H1 (cell line): ENCODE data around the gene PSMD7. TPM values are rescaled to one million over a fixed set of nuclear protein-coding genes. Genes with fewer than 3 reads are reported as not detected.

ENCODE experiments used
- CHD2 ChIP-seq: IDR thresholded peaks from 2 replicates; pipeline ENCODE4 v1.6.1; 2012; ENCODE audit warnings: low read length, improper control_type of control experiment
- HDAC2 ChIP-seq, 2 experiments: fragments of 300-600 bp in 1 of 2; sonication (generic) in 1 of 2; IDR thresholded peaks; 2 replicates each; pipeline ENCODE4 v1.6.1; 2011 to 2012; ENCODE audit warnings: low read depth in 2 of 2, low read length in 2 of 2, mild to moderate bottlenecking in 2 of 2, moderate library complexity in 2 of 2, borderline replicate concordance in 1 of 2, inconsistent platforms in 1 of 2
- KDM4A ChIP-seq: IDR thresholded peaks from one replicate; pipeline ENCODE4 v1.7.1; 2012; ENCODE audit warnings: low read depth, mild to moderate bottlenecking, moderate library complexity, low read length, inconsistent platforms; ENCODE audit not compliant: severe bottlenecking
- KDM5A ChIP-seq: fragments of 200-600 bp; IDR thresholded peaks from 2 replicates; pipeline ENCODE4 v1.7.1; 2012; ENCODE audit warnings: mild to moderate bottlenecking, low read length, inconsistent platforms, mixed read lengths
- MAFK ChIP-seq: IDR thresholded peaks from 2 replicates; pipeline ENCODE4 v1.6.1; 2012; ENCODE audit warnings: low read depth, mild to moderate bottlenecking, improper control_type of control experiment, low read length
- PHF8 ChIP-seq: fragments of 200-600 bp; sonication (generic); conservative IDR thresholded peaks from 2 replicates; pipeline ENCODE4 v1.7.1; 2012; ENCODE audit warnings: low read depth, mild to moderate bottlenecking, inconsistent platforms, low read length, moderate library complexity
- POLR2AphosphoS5 ChIP-seq: IDR thresholded peaks from 2 replicates; pipeline ENCODE4 v1.6.1; 2011; ENCODE audit warnings: low read depth, low read length
- RNF2 ChIP-seq: fragments of 200-900, 300-1000 bp; sonication (generic); IDR thresholded peaks from 2 replicates; pipeline ENCODE4 v1.7.1; 2016; ENCODE audit warnings: borderline replicate concordance, low read depth, mild to moderate bottlenecking, antibody characterized with exemption, low read length; ENCODE audit not compliant: poor library complexity, severe bottlenecking; ENCODE audit errors: missing control alignments
- SIRT6 ChIP-seq: IDR thresholded peaks from one replicate; pipeline ENCODE4 v1.7.1; 2012; ENCODE audit warnings: low read length, inconsistent platforms
- SP1 ChIP-seq: IDR thresholded peaks from 2 replicates; pipeline ENCODE4 v1.6.1; 2011; ENCODE audit warnings: low read depth, low read length
- TAF1 ChIP-seq: IDR thresholded peaks from 2 replicates; pipeline ENCODE4 v1.6.1; 2011; ENCODE audit warnings: mild to moderate bottlenecking, low read depth, low read length
- TAF7 ChIP-seq: optimal IDR thresholded peaks from 2 replicates; pipeline ENCODE3; 2011; ENCODE audit warnings: low read depth, mild to moderate bottlenecking, inconsistent platforms, low read length, moderate library complexity, borderline replicate concordance
- polyA plus RNA-seq, 7 experiments: library from polyadenylated mRNA; depleted of rRNA in 3 of 7; stranded (reverse) in 5 of 7; unstranded in 2 of 7; fragments of >200 nt in 5 of 7; fragments of 200-250 nt in 2 of 7; gene quantifications; 1 replicate in 5 of 7; 2 replicates in 1 of 7; 4 replicates in 1 of 7; pipeline versions ENCODE4 v1.2.1 to v1.2.3, GENCODE V29; 2011 to 2013; ENCODE audit warnings: missing spikeins in 2 of 7, mixed read lengths in 2 of 7
- total RNA-seq: library from RNA; stranded (reverse); fragmentation: NEBNext Ultra II Directional; extraction: Animal tissue kit (Norgen Biotek cat#: 25700); gene quantifications from 2 replicates; pipeline ENCODE4 v1.2.1, GENCODE V29; 2021
- TF ChIP-seq, protein P1 (sequence below): IDR thresholded peaks from 2 replicates; pipeline ENCODE4 v1.6.1; 2012; ENCODE audit warnings: inconsistent platforms

PSMD7 gene
- total and polyA plus RNA-seq, 2 of the 8 experiments (the other 6 are each of a cell fraction or from before 2014, with no cell fraction given) = 91.1 to 148 TPM

- peak; percentile 92 for TF ChIP-seq PHF8
- TF ChIP-seq CHD2 = peak; percentile 9; the same call in 1 of the 2 replicates
- TF ChIP-seq, protein P1, sequence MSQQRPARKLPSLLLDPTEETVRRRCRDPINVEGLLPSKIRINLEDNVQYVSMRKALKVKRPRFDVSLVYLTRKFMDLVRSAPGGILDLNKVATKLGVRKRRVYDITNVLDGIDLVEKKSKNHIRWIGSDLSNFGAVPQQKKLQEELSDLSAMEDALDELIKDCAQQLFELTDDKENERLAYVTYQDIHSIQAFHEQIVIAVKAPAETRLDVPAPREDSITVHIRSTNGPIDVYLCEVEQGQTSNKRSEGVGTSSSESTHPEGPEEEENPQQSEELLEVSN = peak; percentile 100
- peak; percentile 64 for TF ChIP-seq KDM4A
- TF ChIP-seq SIRT6 = no peak
- peak; percentile 83 for TF ChIP-seq TAF1
- TF ChIP-seq KDM5A = peak; percentile 53; the same call in 1 of the 2 replicates
- TF ChIP-seq POLR2AphosphoS5 = peak; percentile 99
- TF ChIP-seq MAFK = peak; percentile 74; the same call in 1 of the 2 replicates
- TF ChIP-seq SP1 = 0 out of 2 replicates have a peak, but pooled peaks have one; percentile 7
- no peak for TF ChIP-seq TAF7
- no peak for TF ChIP-seq RNF2
- peak in 1 of 2 experiments; percentile 52; a peak in 1 of 4 replicates for TF ChIP-seq HDAC2 (IDR thresholded peaks at IDR 0.05; ENCODE audit: borderline replicate concordance in 1 of 2, low read depth in 2 of 2, low read length in 2 of 2)
Observed at GRCh38 chr16:74296432-74297144, at the start of gene PSMD7 (continued).
